ENCODE data around the gene SNRNP25.

Gene SNRNP25

GRCh38 chr16:60929-61878 is 7.6 kb downstream of the SNRNP25 start:
- TF ChIP-seq FOXP2 (optimal IDR thresholded peaks at IDR 0.05; ENCODE audit: borderline replicate concordance, extremely low read depth, extremely low read length, insufficient read depth), result no peak
- no peak for TF ChIP-seq SIN3A (IDR thresholded peaks at IDR 0.05; ENCODE audit: borderline replicate concordance, insufficient read depth, low read length)
- no peak for TF ChIP-seq TAF1 (IDR thresholded peaks at IDR 0.05; ENCODE audit: borderline replicate concordance, insufficient read depth, low read length)
- no peak for TF ChIP-seq REST (IDR thresholded peaks at IDR 0.05; ENCODE audit: insufficient read depth in 1 of 2, low read depth in 2 of 2, low read length in 2 of 2)
- TF ChIP-seq POLR2AphosphoS5 (IDR thresholded peaks at IDR 0.05; ENCODE audit: low read depth, low read length), result no peak

GRCh38 chr16:61879-62281 is 8.3 kb downstream of the SNRNP25 start:
- TF ChIP-seq TAF1 (IDR thresholded peaks at IDR 0.05; ENCODE audit: borderline replicate concordance, insufficient read depth, low read length), result no peak

- TF ChIP-seq REST (IDR thresholded peaks at IDR 0.05; ENCODE audit: insufficient read depth in 1 of 2, low read depth in 2 of 2, low read length in 2 of 2) (no peak), TAF1 (IDR thresholded peaks at IDR 0.05; ENCODE audit: borderline replicate concordance, insufficient read depth, low read length) (no peak)
Measured at GRCh38 chr16:62283-62967, 8.8 kb downstream of the SNRNP25 start.

DNA sequence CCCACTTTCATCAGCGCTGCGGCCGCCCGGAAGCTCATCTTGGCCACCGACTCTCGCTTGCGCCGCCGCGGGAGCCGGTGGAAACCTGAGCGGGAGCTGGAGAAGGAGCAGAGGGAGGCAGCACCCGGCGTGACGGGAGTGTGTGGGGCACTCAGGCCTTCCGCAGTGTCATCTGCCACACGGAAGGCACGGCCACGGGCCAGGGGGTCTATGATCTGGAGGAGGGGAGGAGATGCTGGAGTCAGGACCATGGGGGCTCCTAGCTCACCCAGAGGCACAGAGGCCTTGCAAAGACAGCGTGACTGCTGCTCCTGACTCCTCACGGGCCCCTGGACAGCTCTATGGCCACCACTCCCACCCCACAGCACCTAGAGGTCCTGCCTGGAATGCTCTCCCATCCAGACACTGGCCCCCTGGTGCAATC is 9.4 kb downstream of the SNRNP25 start:
- no peak for TF ChIP-seq POLR2AphosphoS5 (IDR thresholded peaks at IDR 0.05; ENCODE audit: low read depth, low read length)
- TF ChIP-seq REST (IDR thresholded peaks at IDR 0.05; ENCODE audit: insufficient read depth in 1 of 2, low read depth in 2 of 2, low read length in 2 of 2), result no peak
- TF ChIP-seq TAF1 (IDR thresholded peaks at IDR 0.05; ENCODE audit: borderline replicate concordance, insufficient read depth, low read length), result no peak
- TF ChIP-seq SIN3A (IDR thresholded peaks at IDR 0.05; ENCODE audit: borderline replicate concordance, insufficient read depth, low read length), result no peak
- no peak for TF ChIP-seq FOXP2 (optimal IDR thresholded peaks at IDR 0.05; ENCODE audit: borderline replicate concordance, extremely low read depth, extremely low read length, insufficient read depth)

- TF ChIP-seq FOXP2 (optimal IDR thresholded peaks at IDR 0.05; ENCODE audit: borderline replicate concordance, extremely low read depth, extremely low read length, insufficient read depth) (no peak), REST (IDR thresholded peaks at IDR 0.05; ENCODE audit: insufficient read depth in 1 of 2, low read depth in 2 of 2, low read length in 2 of 2) (no peak), TAF1 (IDR thresholded peaks at IDR 0.05; ENCODE audit: borderline replicate concordance, insufficient read depth, low read length) (no peak), POLR2AphosphoS5 (IDR thresholded peaks at IDR 0.05; ENCODE audit: low read depth, low read length) (no peak), SIN3A (IDR thresholded peaks at IDR 0.05; ENCODE audit: borderline replicate concordance, insufficient read depth, low read length) (no peak)
Measured at GRCh38 chr16:63466-63865, 9.8 kb downstream of the SNRNP25 start.
